ENCODE measurements around the gene SNX27.

SNX27 gene

DNA sequence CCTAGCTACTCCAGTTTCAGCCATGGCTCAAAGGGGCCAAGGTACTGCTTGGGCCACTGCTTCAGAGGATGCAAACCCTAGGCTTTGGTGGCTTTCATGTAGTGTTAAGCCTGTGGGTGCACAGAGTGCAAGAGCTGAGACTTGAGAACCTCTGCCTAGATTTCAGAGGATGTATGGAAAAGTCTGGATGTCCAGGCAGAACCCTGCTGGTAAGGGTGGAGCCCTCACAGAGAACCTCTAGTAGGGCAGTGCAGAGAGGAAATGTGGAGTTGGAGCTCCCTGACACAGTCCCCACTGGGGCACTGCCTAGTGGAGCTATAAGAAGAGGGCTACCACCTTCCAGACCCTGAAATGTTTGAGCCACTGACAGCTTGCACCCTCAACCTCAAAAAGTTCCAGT, 125.6 kb downstream of the SNX27 start:
- Histone ChIP-seq H3K36me3 (ENCODE audit: low read depth) (no peaks in the 10 kb centered on the region), H3K27ac (ENCODE audit: poor library complexity, severe bottlenecking) (no peak overlapping the region), H3K27me3 (ENCODE audit: insufficient read depth, poor library complexity, severe bottlenecking) (no peaks in the 10 kb centered on the region), H3K9me3 (ENCODE audit: severe bottlenecking) (peaks cover 3% of the 10 kb centered on the region), H3K4me3 (ENCODE audit: severe bottlenecking) (no peak overlapping the region), H3K4me1 (ENCODE audit: insufficient read depth, poor library complexity, severe bottlenecking) (no peaks in the 10 kb centered on the region)
- ATAC-seq (ENCODE audit: low read depth) (no peak), DNase-seq (ENCODE audit: low spot score) (no peak)
- TF ChIP-seq, protein P1, sequence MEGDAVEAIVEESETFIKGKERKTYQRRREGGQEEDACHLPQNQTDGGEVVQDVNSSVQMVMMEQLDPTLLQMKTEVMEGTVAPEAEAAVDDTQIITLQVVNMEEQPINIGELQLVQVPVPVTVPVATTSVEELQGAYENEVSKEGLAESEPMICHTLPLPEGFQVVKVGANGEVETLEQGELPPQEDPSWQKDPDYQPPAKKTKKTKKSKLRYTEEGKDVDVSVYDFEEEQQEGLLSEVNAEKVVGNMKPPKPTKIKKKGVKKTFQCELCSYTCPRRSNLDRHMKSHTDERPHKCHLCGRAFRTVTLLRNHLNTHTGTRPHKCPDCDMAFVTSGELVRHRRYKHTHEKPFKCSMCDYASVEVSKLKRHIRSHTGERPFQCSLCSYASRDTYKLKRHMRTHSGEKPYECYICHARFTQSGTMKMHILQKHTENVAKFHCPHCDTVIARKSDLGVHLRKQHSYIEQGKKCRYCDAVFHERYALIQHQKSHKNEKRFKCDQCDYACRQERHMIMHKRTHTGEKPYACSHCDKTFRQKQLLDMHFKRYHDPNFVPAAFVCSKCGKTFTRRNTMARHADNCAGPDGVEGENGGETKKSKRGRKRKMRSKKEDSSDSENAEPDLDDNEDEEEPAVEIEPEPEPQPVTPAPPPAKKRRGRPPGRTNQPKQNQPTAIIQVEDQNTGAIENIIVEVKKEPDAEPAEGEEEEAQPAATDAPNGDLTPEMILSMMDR (IDR thresholded peaks at IDR 0.05; ENCODE audit: poor library complexity, severe bottlenecking) = no peak

DNA sequence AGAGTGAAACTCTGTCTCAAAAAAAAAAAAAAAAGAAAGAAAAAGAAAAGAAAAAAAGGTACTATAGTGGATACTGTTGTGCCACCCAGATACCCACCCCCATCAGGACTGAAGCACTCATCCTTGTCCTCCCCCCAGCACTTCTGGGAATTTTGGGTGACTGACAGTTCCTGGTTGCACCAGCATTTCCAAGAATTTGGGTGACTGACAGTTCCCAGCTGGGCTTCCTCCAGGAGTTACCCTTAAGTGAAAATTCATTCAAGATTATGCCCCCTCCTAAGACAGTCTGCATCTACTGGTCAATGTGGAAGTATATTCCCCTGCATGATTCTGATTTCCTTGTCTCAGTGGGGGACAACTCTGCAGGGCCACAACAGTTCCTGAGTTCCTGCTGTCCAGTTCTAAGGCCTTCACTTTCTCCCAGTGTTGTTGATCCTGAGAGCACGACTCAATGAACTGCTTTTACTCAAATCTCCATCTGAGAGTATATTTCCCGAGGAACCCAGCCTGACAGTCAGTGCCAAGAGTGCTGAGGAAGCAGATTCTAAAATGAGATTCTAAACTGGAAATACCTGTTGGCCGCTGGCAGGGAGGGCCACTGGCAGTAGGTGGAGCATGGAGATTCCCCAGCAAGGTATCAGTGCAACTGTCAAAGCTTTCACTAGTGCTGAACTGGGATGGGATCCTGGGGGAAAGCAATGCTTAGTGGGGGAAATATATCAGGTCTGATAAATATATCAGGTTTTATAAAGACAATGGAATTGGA, 127.9 kb downstream of the SNX27 start:
- Histone ChIP-seq H3K4me3 (ENCODE audit: severe bottlenecking) (no peak overlapping the region), H3K27ac (ENCODE audit: poor library complexity, severe bottlenecking) (no peak overlapping the region), H3K27me3 (ENCODE audit: insufficient read depth, poor library complexity, severe bottlenecking) (no peaks in the 10 kb centered on the region), H3K4me1 (ENCODE audit: insufficient read depth, poor library complexity, severe bottlenecking) (no peaks in the 10 kb centered on the region), H3K36me3 (ENCODE audit: low read depth) (no peaks in the 10 kb centered on the region), H3K9me3 (ENCODE audit: severe bottlenecking) (peaks cover 3% of the 10 kb centered on the region)
- ATAC-seq (ENCODE audit: low read depth) = peak; percentile 68
- TF ChIP-seq, protein P1 (IDR thresholded peaks at IDR 0.05; ENCODE audit: poor library complexity, severe bottlenecking) = peak; percentile 10
- no peak for DNase-seq (ENCODE audit: low spot score)

GRCh38 chr1:151741516-151741915, 129.7 kb downstream of the SNX27 start:
- Histone ChIP-seq H3K4me3 (ENCODE audit: severe bottlenecking) (no peak overlapping the region), H3K27ac (ENCODE audit: poor library complexity, severe bottlenecking) (no peak overlapping the region), H3K27me3 (ENCODE audit: insufficient read depth, poor library complexity, severe bottlenecking) (no peaks in the 10 kb centered on the region), H3K36me3 (ENCODE audit: low read depth) (no peaks in the 10 kb centered on the region), H3K9me3 (ENCODE audit: severe bottlenecking) (peaks cover 3% of the 10 kb centered on the region), H3K4me1 (ENCODE audit: insufficient read depth, poor library complexity, severe bottlenecking) (no peaks in the 10 kb centered on the region)
- ATAC-seq (ENCODE audit: low read depth) (no peak), DNase-seq (ENCODE audit: low spot score) (no peak)
- TF ChIP-seq, protein P1 (IDR thresholded peaks at IDR 0.05; ENCODE audit: poor library complexity, severe bottlenecking) = no peak

Data from RWPE2 (cell line).